Muscle of leg (tissue), 11 donors: ENCODE results near the gene SEC16A. TPM values are rescaled to one million over a fixed set of nuclear protein-coding genes. Genes with fewer than 3 reads are reported as not detected.

Source experiments
- DNase-seq: peaks from one replicate; pipeline ENCODE4 v3.0.0; 2013
- H3K27ac ChIP-seq: one replicate; pipeline ENCODE4 v1.5.1; 2013; ENCODE audit warnings: mild to moderate bottlenecking, low read length, control low read depth
- H3K27me3 ChIP-seq: one replicate; pipeline ENCODE4 v1.6.1; 2013; ENCODE audit warnings: low read length; ENCODE audit not compliant: control insufficient read depth, insufficient read depth
- H3K36me3 ChIP-seq: one replicate; pipeline ENCODE4 v1.6.1; 2013; ENCODE audit warnings: low read length; ENCODE audit not compliant: control insufficient read depth, insufficient read depth
- H3K4me1 ChIP-seq: one replicate; pipeline ENCODE4 v1.6.1; 2013; ENCODE audit warnings: low read length; ENCODE audit not compliant: control insufficient read depth, insufficient read depth
- H3K4me3 ChIP-seq: one replicate; pipeline ENCODE4 v1.5.1; 2013; ENCODE audit warnings: low read length, control low read depth
- H3K9me3 ChIP-seq: replicated peaks from 2 replicates; pipeline ENCODE4 v1.6.1; 2013; ENCODE audit warnings: low read depth, low read length; ENCODE audit not compliant: control insufficient read depth
- whole genome bisulfite sequencing: methylation state at CpG from one replicate; pipeline ENCODE4 v1.1.5; 2013; ENCODE audit warnings: missing lambda C conversion rate; ENCODE audit not compliant: insufficient coverage; 5-methylcytosine and 5-hydroxymethylcytosine counted together
- polyA plus RNA-seq, 8 donors: library from polyadenylated mRNA; unstranded; fragments of 120-200 nt; gene quantifications; one replicate each; pipeline versions ENCODE4 v1.2.1 to v1.2.3, GENCODE V29; 2013; ENCODE audit warnings: inconsistent platforms in 1 of 8, low replicate concordance in 1 of 8; ENCODE audit not compliant: insufficient read length in 8 of 8, insufficient read depth in 1 of 8
- total RNA-seq: library from RNA; stranded (reverse); fragments of 120-200 nt; gene quantifications from one replicate; pipeline ENCODE4 v1.2.4, GENCODE V29; 2013

SEC16A gene
- total and polyA plus RNA-seq, 9 donors: 17.9 to 52.7 (median 37.0) TPM

GRCh38 chr9:136474021-136474640, 8.7 kb downstream of the SEC16A start:
- no peaks in the 10 kb centered on the region for H3K4me1 ChIP-seq
- peaks cover 92% of the 10 kb centered on the region for H3K36me3 ChIP-seq
- no peaks in the 10 kb centered on the region for H3K27me3 ChIP-seq
- H3K27ac ChIP-seq: no peak overlapping the region
- DNase-seq: no peak
- no peak overlapping the region for H3K4me3 ChIP-seq
- WGBS: 90% methylated on average over 27 of the region's 27 CpGs
- H3K9me3 ChIP-seq: no peaks in the 10 kb centered on the region

DNA sequence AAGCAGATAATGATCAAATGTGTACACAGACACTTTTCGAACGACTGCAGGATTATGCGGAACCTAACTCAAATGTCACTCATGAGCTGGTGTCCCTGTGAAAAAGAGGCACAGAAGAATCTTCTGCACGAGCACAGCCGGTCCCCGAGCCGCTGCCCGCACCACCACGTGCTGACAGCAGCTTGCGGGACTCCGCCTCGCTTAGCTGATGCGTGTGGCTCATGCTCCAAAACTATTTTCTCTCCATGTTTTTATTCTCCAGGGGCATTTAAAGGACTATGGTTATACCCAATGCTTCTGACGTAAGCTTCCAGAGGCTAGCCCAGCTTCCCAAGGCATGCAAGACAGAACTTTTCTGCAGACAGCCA, 9.5 kb downstream of the SEC16A start:
- no peak for DNase-seq
- 84% methylated on average over 13 of the region's 14 CpGs for WGBS
- Histone ChIP-seq H3K27me3 (no peaks in the 10 kb centered on the region), H3K4me1 (no peaks in the 10 kb centered on the region), H3K4me3 (no peak overlapping the region), H3K36me3 (peaks cover 96% of the 10 kb centered on the region), H3K9me3 (no peaks in the 10 kb centered on the region), H3K27ac (no peak overlapping the region)

DNA sequence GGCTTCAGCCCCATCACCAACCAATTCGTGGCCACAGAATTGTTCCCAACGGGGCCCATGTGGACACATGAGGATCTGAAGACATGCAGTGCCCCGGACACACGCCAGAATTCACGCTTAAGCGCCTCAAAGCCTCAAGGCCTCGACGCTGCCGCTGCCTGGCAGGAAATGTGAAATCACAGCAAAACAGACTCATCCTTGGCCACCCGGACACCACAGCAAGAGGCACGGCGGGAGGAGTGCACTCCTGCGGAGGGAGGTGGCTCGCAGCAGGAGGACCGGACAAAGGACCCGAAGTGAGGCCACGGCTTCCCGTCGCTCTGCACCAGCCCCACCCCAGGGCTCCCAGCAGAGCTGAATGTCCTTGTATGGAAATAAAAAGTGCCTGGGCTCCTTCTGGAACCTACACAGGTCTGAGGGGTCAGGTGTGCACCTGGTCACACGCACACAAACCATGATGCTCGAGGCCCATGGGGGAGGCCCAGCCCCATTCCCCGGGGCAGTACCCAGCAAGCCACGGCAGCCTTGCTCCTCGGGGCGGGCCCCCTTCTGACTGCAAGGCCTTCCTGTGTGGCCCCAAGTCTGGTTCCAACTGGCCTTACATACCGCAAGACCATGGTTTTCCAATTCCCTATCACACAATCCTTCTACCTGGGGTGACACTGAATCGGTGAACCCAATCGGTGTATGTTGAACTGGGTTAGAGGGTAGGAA, 10.0 kb downstream of the SEC16A start:
- DNase-seq: no peak
- peaks cover 98% of the 10 kb centered on the region for H3K36me3 ChIP-seq
- no peak overlapping the region for H3K27ac ChIP-seq
- no peaks in the 10 kb centered on the region for H3K4me1 ChIP-seq
- no peak overlapping the region for H3K4me3 ChIP-seq
- no peaks in the 10 kb centered on the region for H3K27me3 ChIP-seq
- no peaks in the 10 kb centered on the region for H3K9me3 ChIP-seq
- WGBS: 89% methylated on average over 25 of the region's 28 CpGs

DNA sequence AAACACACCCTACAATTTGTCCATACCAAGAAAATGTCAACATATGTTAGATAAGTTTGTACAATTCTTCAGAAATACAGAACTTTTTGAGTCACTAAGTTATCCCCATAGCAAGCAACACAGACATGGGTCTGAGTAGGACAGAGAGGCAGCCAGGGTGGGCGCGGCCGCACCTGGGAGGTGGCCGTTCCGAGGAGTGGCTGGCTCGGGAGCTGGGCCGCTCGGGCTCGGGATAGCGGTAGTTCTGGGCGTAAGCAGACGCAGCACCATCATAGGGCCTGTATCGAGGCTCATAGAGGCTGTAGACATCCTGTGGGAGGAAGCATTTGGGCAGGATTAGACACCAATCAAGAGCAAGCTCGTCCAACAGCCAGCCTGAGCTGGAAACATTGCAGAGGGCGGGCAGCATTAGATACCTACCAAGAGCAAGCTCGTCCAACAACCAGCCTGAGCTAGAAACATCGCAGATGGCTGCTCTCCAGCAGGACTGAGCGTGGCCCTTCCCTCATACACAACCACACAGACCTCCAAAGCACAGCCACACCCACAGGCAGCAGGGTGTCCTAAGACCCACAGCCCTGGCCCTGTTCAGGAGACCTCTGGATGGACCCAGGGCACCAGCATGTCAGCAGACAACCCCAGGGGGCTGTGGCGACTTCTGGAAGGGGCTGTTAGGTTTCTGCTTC, 10.9 kb downstream of the SEC16A start:
- DNase-seq: no peak
- peaks cover 94% of the 10 kb centered on the region for H3K36me3 ChIP-seq
- H3K27ac ChIP-seq: no peak overlapping the region
- H3K4me3 ChIP-seq: no peak overlapping the region
- no peaks in the 10 kb centered on the region for H3K4me1 ChIP-seq
- no peaks in the 10 kb centered on the region for H3K9me3 ChIP-seq
- H3K27me3 ChIP-seq: no peaks in the 10 kb centered on the region
- WGBS: 93% methylated on average over 17 of the region's 19 CpGs

DNA sequence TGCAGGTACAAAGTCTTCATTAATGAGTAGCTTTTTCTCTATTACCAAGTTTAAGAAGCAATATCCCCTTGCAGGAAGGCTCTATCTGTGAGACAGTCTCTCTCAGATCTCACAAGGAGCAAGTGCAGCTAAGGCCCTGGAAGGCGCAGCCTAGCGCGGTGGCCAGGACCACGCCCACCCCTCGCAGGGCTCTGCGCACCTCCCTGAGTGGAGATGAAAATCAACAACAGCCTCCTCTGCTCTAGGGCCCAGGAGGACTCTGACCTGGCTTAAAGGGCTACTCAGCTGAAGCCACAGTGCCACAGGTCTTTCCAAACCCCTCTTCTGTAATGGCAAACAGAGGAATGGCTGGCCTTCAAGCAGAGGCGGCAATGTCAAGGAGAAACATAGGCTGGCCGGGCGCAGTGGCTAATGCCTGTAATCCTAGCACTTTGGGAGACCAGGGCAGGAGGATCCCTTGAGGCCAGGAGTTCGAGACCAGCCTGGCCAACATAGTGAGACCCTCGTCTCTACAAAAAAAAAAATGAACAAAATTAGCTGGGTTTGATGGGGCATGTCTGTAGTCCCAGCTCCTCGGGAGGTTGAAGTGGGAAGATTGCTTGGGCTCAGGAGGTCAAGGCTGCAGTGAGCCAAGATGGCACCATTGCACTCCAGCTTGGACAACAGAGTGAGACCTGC, 11.9 kb downstream of the SEC16A start:
- DNase-seq: no peak
- Histone ChIP-seq H3K27me3 (no peaks in the 10 kb centered on the region), H3K4me1 (no peaks in the 10 kb centered on the region), H3K4me3 (no peak overlapping the region), H3K27ac (no peak overlapping the region), H3K9me3 (no peaks in the 10 kb centered on the region), H3K36me3 (peaks cover 94% of the 10 kb centered on the region)
- WGBS: 92% methylated on average over 12 of the region's 12 CpGs

- Histone ChIP-seq H3K4me3 (no peak overlapping the region), H3K4me1 (no peaks in the 10 kb centered on the region), H3K9me3 (no peaks in the 10 kb centered on the region), H3K27me3 (no peaks in the 10 kb centered on the region), H3K27ac (no peak overlapping the region), H3K36me3 (peaks cover 94% of the 10 kb centered on the region)
- DNase-seq: no peak
- 92% methylated on average over 11 of the region's 11 CpGs for WGBS
These were observed 12.5 kb downstream of the SEC16A start for GRCh38 chr9:136470356-136470755.

DNA sequence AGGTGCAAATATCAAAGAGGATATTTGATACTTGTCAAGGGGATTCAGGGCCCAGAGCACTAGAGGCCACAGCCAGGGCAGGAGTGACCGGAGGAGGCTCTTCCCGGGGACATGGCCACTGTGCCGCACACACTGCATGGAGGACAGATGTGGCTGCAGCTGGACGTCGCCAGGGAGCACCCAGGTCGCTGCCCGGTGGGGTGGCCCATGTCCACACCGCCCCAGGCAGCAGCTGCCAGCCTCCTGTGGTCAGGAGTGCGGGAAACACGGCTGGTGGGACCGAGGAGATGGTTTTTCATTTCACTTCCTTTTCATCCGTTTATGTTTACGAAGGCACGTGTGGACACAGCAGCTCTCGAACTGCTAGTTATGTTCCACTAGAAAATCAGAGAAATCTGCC, 15.1 kb downstream of the SEC16A start:
- Histone ChIP-seq H3K27me3 (no peaks in the 10 kb centered on the region), H3K27ac (no peak overlapping the region), H3K36me3 (peaks cover 94% of the 10 kb centered on the region), H3K9me3 (no peaks in the 10 kb centered on the region), H3K4me1 (no peaks in the 10 kb centered on the region), H3K4me3 (no peak overlapping the region)
- DNase-seq: no peak
- 77% methylated on average over 10 of the region's 15 CpGs for WGBS

- Histone ChIP-seq H3K27me3 (no peaks in the 10 kb centered on the region), H3K9me3 (no peaks in the 10 kb centered on the region), H3K4me3 (no peak overlapping the region), H3K36me3 (peaks cover 89% of the 10 kb centered on the region), H3K4me1 (no peaks in the 10 kb centered on the region), H3K27ac (no peak overlapping the region)
- WGBS: 95% methylated on average over 25 of the region's 30 CpGs
- DNase-seq: no peak
These were observed 16.7 kb downstream of the SEC16A start for GRCh38 chr9:136466155-136466541.

DNA sequence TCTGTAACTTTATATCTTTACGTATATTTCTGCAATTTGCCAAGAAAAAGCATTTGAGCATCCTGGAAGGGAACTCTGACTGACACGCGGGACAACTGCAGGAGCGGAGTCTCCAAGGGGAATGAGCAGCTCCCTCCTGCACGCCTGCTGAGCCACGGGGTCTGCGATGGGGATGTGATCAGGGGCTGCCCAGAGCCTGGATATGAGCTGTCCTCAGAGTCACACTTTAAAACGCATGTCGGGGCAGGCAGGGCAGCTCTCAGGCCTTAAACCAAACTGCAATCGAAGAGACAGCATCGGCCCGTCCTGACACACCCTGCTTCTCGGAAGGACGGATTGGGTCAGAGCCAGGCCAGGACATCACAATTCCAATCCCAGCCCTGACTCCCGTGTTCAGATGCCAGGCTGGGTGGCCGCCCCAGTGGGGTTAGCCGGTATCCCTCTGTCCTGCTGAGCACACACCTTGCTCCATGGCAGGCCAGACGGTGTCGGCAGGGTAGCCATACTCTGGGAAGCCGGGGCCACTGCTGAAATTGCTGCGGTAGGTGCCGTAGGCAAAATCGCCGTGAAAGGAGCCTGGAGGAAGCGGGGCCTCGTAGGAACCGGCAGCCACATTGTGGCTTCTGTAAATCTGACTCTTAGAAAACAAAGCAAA, 17.2 kb downstream of the SEC16A start:
- 91% methylated on average over 27 of the region's 27 CpGs for WGBS
- no peak overlapping the region for H3K27ac ChIP-seq
- H3K27me3 ChIP-seq: no peaks in the 10 kb centered on the region
- DNase-seq: no peak
- H3K4me1 ChIP-seq: no peaks in the 10 kb centered on the region
- peaks cover 89% of the 10 kb centered on the region for H3K36me3 ChIP-seq
- H3K9me3 ChIP-seq: no peaks in the 10 kb centered on the region
- no peak overlapping the region for H3K4me3 ChIP-seq

DNA sequence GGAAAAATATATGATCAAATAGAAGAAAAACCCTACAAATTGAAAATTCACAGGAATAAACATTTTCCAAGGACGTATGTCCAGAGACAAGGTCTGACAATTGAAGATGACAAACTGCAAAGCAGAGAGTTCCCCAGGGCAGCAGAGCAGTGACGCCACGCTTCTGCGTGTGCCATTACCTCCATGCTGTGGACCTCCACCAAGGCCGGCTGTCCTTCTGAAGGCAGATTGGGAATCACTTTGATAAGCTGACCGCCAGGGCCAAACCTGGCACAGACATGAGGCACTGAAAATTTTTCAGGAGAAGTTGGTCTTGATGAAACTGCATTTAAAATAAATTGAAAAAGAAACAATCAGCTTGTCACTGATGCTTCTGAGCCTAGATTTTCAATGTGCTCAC, 18.6 kb downstream of the SEC16A start:
- DNase-seq: no peak
- no peak overlapping the region for H3K4me3 ChIP-seq
- H3K27me3 ChIP-seq: no peaks in the 10 kb centered on the region
- H3K9me3 ChIP-seq: no peaks in the 10 kb centered on the region
- H3K36me3 ChIP-seq: peaks cover 88% of the 10 kb centered on the region
- no peaks in the 10 kb centered on the region for H3K4me1 ChIP-seq
- no peak overlapping the region for H3K27ac ChIP-seq
- 84% methylated on average over 6 of the region's 6 CpGs for WGBS
